H1 (cell line): ENCODE measurements around the gene ZNF286A. TPM values are rescaled to one million over a fixed set of nuclear protein-coding genes. Genes with fewer than 3 reads are reported as not detected.

ENCODE experiments used
- CTCF ChIA-PET: fragments of 300-600 bp; sonication (Branson Sonifier 250); formaldehyde crosslinking; loops from one replicate; lab custom pipeline; 2021; ENCODE audit not compliant: partially characterized antibody; lab: Charles Lee
- POLR2A ChIA-PET: fragments of 300-600 bp; sonication (Branson Sonifier 250); formaldehyde crosslinking; loops from one replicate; lab custom pipeline; 2021; ENCODE audit warnings: inconsistent platforms; ENCODE audit not compliant: partially characterized antibody; lab: Charles Lee
- DNase-seq, 2 experiments: peaks; one replicate each; pipeline versions ENCODE4 v3.0.0 to v3.0.0-alpha.2; 2010 to 2022; ENCODE audit warnings: low spot score in 2 of 2, low read depth in 1 of 2, mixed read lengths in 1 of 2
- FAIRE-seq: peaks from 2 replicates; lab custom pipeline; 2011; peaks lifted over from hg19 to GRCh38; lab: Jason Lieb, UNC
- H2AFZ ChIP-seq: 2 replicates; pipeline ENCODE4 v1.8.1; 2012; ENCODE audit warnings: low read length, inconsistent platforms
- H2AK5ac ChIP-seq: 2 replicates; pipeline ENCODE4 v1.6.1; 2013; ENCODE audit warnings: low read depth, low read length
- H2BK120ac ChIP-seq: replicated peaks from 2 replicates; pipeline ENCODE3; 2013; ENCODE audit warnings: low read depth, low read length, inconsistent platforms
- H2BK12ac ChIP-seq: 2 replicates; pipeline ENCODE4 v1.6.1; 2013; ENCODE audit warnings: low read depth, low read length
- H2BK15ac ChIP-seq: 2 replicates; pipeline ENCODE4 v1.6.1; 2013; ENCODE audit warnings: low read length
- H2BK20ac ChIP-seq: 2 replicates; pipeline ENCODE4 v1.6.1; 2013; ENCODE audit warnings: low read length
- H2BK5ac ChIP-seq: 2 replicates; pipeline ENCODE4 v1.6.1; 2013; ENCODE audit warnings: low read depth, low read length
- H3K14ac ChIP-seq: 2 replicates; pipeline ENCODE4 v1.6.1; 2013; ENCODE audit warnings: inconsistent platforms; ENCODE audit not compliant: insufficient read length
- H3K18ac ChIP-seq: 2 replicates; pipeline ENCODE4 v1.6.1; 2013; ENCODE audit warnings: low read length; ENCODE audit errors: extremely low read depth
- H3K23ac ChIP-seq: 2 replicates; pipeline ENCODE4 v1.6.1; 2013; ENCODE audit warnings: inconsistent platforms; ENCODE audit not compliant: insufficient read length
- H3K23me2 ChIP-seq: 2 replicates; pipeline ENCODE4 v1.6.1; 2013; ENCODE audit warnings: low read depth, low read length
- H3K27ac ChIP-seq: 2 replicates; pipeline ENCODE4 v1.6.1; 2011; ENCODE audit warnings: low read depth, low read length, inconsistent platforms
- H3K27me3 ChIP-seq, 4 experiments: replicated peaks in 1 of 4; 1 replicate in 1 of 4; 2 replicates in 3 of 4; pipeline versions ENCODE4 v1.6.1 to v1.8.1; 2011 to 2013; ENCODE audit warnings: low read length in 3 of 4, mild to moderate bottlenecking in 3 of 4, inconsistent platforms in 2 of 4, mixed read lengths in 2 of 4, moderate library complexity in 1 of 4; ENCODE audit not compliant: control insufficient read depth in 3 of 4, insufficient read depth in 3 of 4; ENCODE audit errors: extremely low read depth in 1 of 4
- H3K36me3 ChIP-seq, 4 experiments: 2 replicates each; pipeline versions ENCODE4 v1.6.1 to v1.8.1; 2011 to 2013; ENCODE audit warnings: mild to moderate bottlenecking in 4 of 4, low read length in 3 of 4, moderate library complexity in 2 of 4, control low read depth in 1 of 4, inconsistent platforms in 1 of 4; ENCODE audit not compliant: insufficient read depth in 4 of 4, control insufficient read depth in 2 of 4
- H3K4ac ChIP-seq: replicated peaks from 2 replicates; pipeline ENCODE3; 2013; ENCODE audit warnings: low read length, low read depth, mixed read lengths, inconsistent platforms; ENCODE audit not compliant: insufficient read length
- H3K4me1 ChIP-seq, 4 experiments: replicated peaks in 1 of 4; 1 replicate in 1 of 4; 2 replicates in 3 of 4; pipeline versions ENCODE4 v1.6.1 to v1.8.1; 2011 to 2013; ENCODE audit warnings: low read length in 3 of 4, inconsistent platforms in 2 of 4, mixed read lengths in 1 of 4; ENCODE audit not compliant: insufficient read depth in 4 of 4, control insufficient read depth in 3 of 4
- H3K4me2 ChIP-seq, 2 experiments: 2 replicates each; pipeline versions ENCODE4 v1.6.1 to v1.8.1; 2011 to 2013; ENCODE audit warnings: low read depth in 2 of 2, low read length in 2 of 2, control low read depth in 1 of 2, inconsistent platforms in 1 of 2, mild to moderate bottlenecking in 1 of 2; ENCODE audit not compliant: insufficient read depth in 1 of 2
- H3K4me3 ChIP-seq, 4 experiments: fragments of 200-600, 300-600 bp in 1 of 4; sonication (generic), shearing (Covaris generic), sonication (Bioruptor Twin) in 1 of 4; 2 replicates each; pipeline versions ENCODE4 v1.5.1 to v1.8.1; 2011 to 2016; ENCODE audit warnings: low read length in 4 of 4, low read depth in 3 of 4, control low read depth in 2 of 4, inconsistent platforms in 2 of 4, mild to moderate bottlenecking in 2 of 4, mixed read lengths in 1 of 4, moderate library complexity in 1 of 4; ENCODE audit not compliant: insufficient read depth in 2 of 4; ENCODE audit errors: extremely low read depth in 1 of 4
- H3K56ac ChIP-seq: replicated peaks from 2 replicates; pipeline ENCODE3; 2013; ENCODE audit warnings: low read depth, mild to moderate bottlenecking, mixed read lengths, low read length, inconsistent platforms; ENCODE audit not compliant: insufficient read length
- H3K79me1 ChIP-seq: 2 replicates; pipeline ENCODE4 v1.6.1; 2013; ENCODE audit warnings: low read depth, low read length, control low read depth
- H3K79me2 ChIP-seq, 2 experiments: 2 replicates each; pipeline versions ENCODE4 v1.6.1 to v1.8.1; 2012 to 2013; ENCODE audit warnings: low read length in 2 of 2, mild to moderate bottlenecking in 2 of 2, inconsistent platforms in 1 of 2; ENCODE audit not compliant: insufficient read depth in 2 of 2, control insufficient read depth in 1 of 2
- H3K9ac ChIP-seq, 4 experiments: replicated peaks in 1 of 4; 1 replicate in 1 of 4; 2 replicates in 3 of 4; pipeline versions ENCODE4 v1.6.1 to v1.8.1; 2011 to 2013; ENCODE audit warnings: low read depth in 3 of 4, low read length in 3 of 4, control low read depth in 2 of 4, mild to moderate bottlenecking in 2 of 4, moderate library complexity in 2 of 4, inconsistent platforms in 1 of 4; ENCODE audit errors: extremely low read depth in 1 of 4
- H3K9me3 ChIP-seq, 2 experiments: 2 replicates each; pipeline versions ENCODE4 v1.6.1 to v1.8.1; 2012 to 2013; ENCODE audit warnings: mild to moderate bottlenecking in 2 of 2, moderate library complexity in 2 of 2, control low read depth in 1 of 2, inconsistent platforms in 1 of 2, low read depth in 1 of 2, low read length in 1 of 2, mixed read lengths in 1 of 2; ENCODE audit not compliant: insufficient read depth in 2 of 2
- H4K20me1 ChIP-seq, 2 experiments: replicated peaks in 1 of 2; 2 replicates each; pipeline versions ENCODE3 to v1.8.1; 2011 to 2013; ENCODE audit warnings: inconsistent platforms in 2 of 2, low read length in 2 of 2, mild to moderate bottlenecking in 1 of 2; ENCODE audit not compliant: insufficient read depth in 2 of 2, control insufficient read depth in 1 of 2
- H4K5ac ChIP-seq: 2 replicates; pipeline ENCODE4 v1.6.1; 2013; ENCODE audit warnings: low read length, low read depth, mixed read lengths, inconsistent platforms; ENCODE audit not compliant: insufficient read length
- H4K8ac ChIP-seq: 2 replicates; pipeline ENCODE4 v1.8.0; 2013; ENCODE audit warnings: mild to moderate bottlenecking, moderate library complexity, low read length, inconsistent platforms; ENCODE audit not compliant: insufficient read depth; ENCODE audit errors: extremely low read depth
- H4K91ac ChIP-seq: replicated peaks from 2 replicates; pipeline ENCODE3; 2013; ENCODE audit warnings: low read length, mixed read lengths, inconsistent platforms; ENCODE audit not compliant: insufficient read length
- ASH2L ChIP-seq: fragments of 200-600, 300-600 bp; sonication (generic); IDR thresholded peaks from one replicate; pipeline ENCODE4 v1.7.1; 2017; ENCODE audit warnings: low read length
- CBX8 ChIP-seq: fragments of 300-800, 300-1000 bp; sonication (generic); IDR thresholded peaks from 2 replicates; pipeline ENCODE4 v1.7.1; 2016; ENCODE audit warnings: low read depth, low read length, borderline replicate concordance
- CHD1 ChIP-seq: IDR thresholded peaks from 2 replicates; pipeline ENCODE4 v1.6.1; 2012; ENCODE audit warnings: low read depth, low read length, improper control_type of control experiment
- HDAC2 ChIP-seq, 2 experiments: fragments of 300-600 bp in 1 of 2; sonication (generic) in 1 of 2; IDR thresholded peaks; 2 replicates each; pipeline ENCODE4 v1.6.1; 2011 to 2012; ENCODE audit warnings: low read depth in 2 of 2, low read length in 2 of 2, mild to moderate bottlenecking in 2 of 2, moderate library complexity in 2 of 2, borderline replicate concordance in 1 of 2, inconsistent platforms in 1 of 2
- NRF1 ChIP-seq: IDR thresholded peaks from 2 replicates; pipeline ENCODE4 v1.6.1; 2011; ENCODE audit warnings: mild to moderate bottlenecking, low read depth, low read length, improper control_type of control experiment
- RBBP5 ChIP-seq: IDR thresholded peaks from 2 replicates; pipeline ENCODE4 v1.7.1; 2012; ENCODE audit warnings: low read depth, mild to moderate bottlenecking, inconsistent platforms, low read length, moderate library complexity, borderline replicate concordance
- RXRA ChIP-seq: IDR thresholded peaks from 2 replicates; pipeline ENCODE4 v1.6.1; 2011; ENCODE audit warnings: low read depth, mild to moderate bottlenecking, low read length, moderate library complexity; ENCODE audit not compliant: insufficient read depth
- SIRT6 ChIP-seq: IDR thresholded peaks from one replicate; pipeline ENCODE4 v1.7.1; 2012; ENCODE audit warnings: low read length, inconsistent platforms
- SP1 ChIP-seq: IDR thresholded peaks from 2 replicates; pipeline ENCODE4 v1.6.1; 2011; ENCODE audit warnings: low read depth, low read length
- SP4 ChIP-seq: IDR thresholded peaks from 2 replicates; pipeline ENCODE4 v1.6.1; 2012; ENCODE audit warnings: low read length, inconsistent platforms
- SUZ12 ChIP-seq: fragments of 200-600 bp; sonication (generic); IDR thresholded peaks from 2 replicates; pipeline ENCODE4 v1.6.1; 2012; ENCODE audit warnings: mild to moderate bottlenecking, inconsistent platforms, low read length, moderate library complexity, mixed read lengths
- TAF7 ChIP-seq: optimal IDR thresholded peaks from 2 replicates; pipeline ENCODE3; 2011; ENCODE audit warnings: low read depth, mild to moderate bottlenecking, inconsistent platforms, low read length, moderate library complexity, borderline replicate concordance
- TBP ChIP-seq: IDR thresholded peaks from 2 replicates; pipeline ENCODE4 v1.6.1; 2011; ENCODE audit warnings: low read depth, low read length, improper control_type of control experiment
- ZNF274 ChIP-seq: IDR thresholded peaks from 2 replicates; pipeline ENCODE4 v1.7.0; 2012; ENCODE audit warnings: low read length, borderline replicate concordance; ENCODE audit errors: extremely low read depth
- WGBS, 2 experiments: shearing (Covaris generic) in 1 of 2; methylation state at CpG; one replicate each; pipeline versions ENCODE4 v1.1.6 to v1.1.7; 2013 to 2015; ENCODE audit warnings: low lambda C conversion rate in 2 of 2, mixed read lengths in 2 of 2, inconsistent platforms in 1 of 2, low coverage in 1 of 2, missing lambda C conversion rate in 1 of 2; ENCODE audit not compliant: insufficient replicate concordance in 2 of 2, insufficient coverage in 1 of 2, insufficient read length in 1 of 2; ENCODE audit errors: extremely low coverage in 1 of 2, missing lambda C conversion rate in 1 of 2; 5-methylcytosine and 5-hydroxymethylcytosine counted together
- polyA plus RNA-seq, 7 experiments: library from polyadenylated mRNA; depleted of rRNA in 3 of 7; stranded (reverse) in 5 of 7; unstranded in 2 of 7; fragments of >200 nt in 5 of 7; fragments of 200-250 nt in 2 of 7; gene quantifications; 1 replicate in 5 of 7; 2 replicates in 1 of 7; 4 replicates in 1 of 7; pipeline versions ENCODE4 v1.2.1 to v1.2.3, GENCODE V29; 2011 to 2013; ENCODE audit warnings: missing spikeins in 2 of 7, mixed read lengths in 2 of 7
- total RNA-seq: library from RNA; stranded (reverse); fragmentation: NEBNext Ultra II Directional; extraction: Animal tissue kit (Norgen Biotek cat#: 25700); gene quantifications from 2 replicates; pipeline ENCODE4 v1.2.1, GENCODE V29; 2021
- TF ChIP-seq, protein P1 (sequence below): IDR thresholded peaks from 2 replicates; pipeline ENCODE4 v1.6.1; 2012; ENCODE audit warnings: inconsistent platforms

The ZNF286A gene
- total and polyA plus RNA-seq, 2 of the 8 experiments (the other 6 are each of a cell fraction or from before 2014, with no cell fraction given), result 18.2 to 100.0 TPM

GRCh38 chr17:15660077-15660476 is 39.5 kb upstream of the ZNF286A start:
- Histone ChIP-seq H3K36me3 (peaks cover 0 to 13% (median 8%) of the 10 kb centered on the region in 4 experiments; a peak in 5 of 8 replicates), H2AK5ac (no peak overlapping the region), H4K20me1 (no peaks in the 10 kb centered on the region), H2AFZ (no peak overlapping the region), H2BK120ac (no peak overlapping the region), H3K14ac (no peak overlapping the region), H3K79me2 (no peaks in the 10 kb centered on the region), H3K56ac (no peak overlapping the region), H3K27me3 (no peaks in the 10 kb centered on the region), H3K9me3 (no peaks in the 10 kb centered on the region), H3K4me3 (no peak overlapping the region), H3K23ac (no peak overlapping the region), H3K18ac (no peak overlapping the region), H3K23me2 (no peaks in the 10 kb centered on the region), H2BK5ac (no peak overlapping the region), H3K4me1 (peaks cover 0 to 2% (median 0%) of the 10 kb centered on the region in 4 experiments; a peak in 1 of 7 replicates), H4K5ac (no peak overlapping the region), H2BK12ac (no peak overlapping the region), H3K9ac (no peak overlapping the region), H4K8ac (no peak overlapping the region), H3K27ac (no peak overlapping the region), H3K4ac (no peak overlapping the region), H3K4me2 (no peak overlapping the region), H4K91ac (no peak overlapping the region), H2BK15ac (no peak overlapping the region), H3K79me1 (no peaks in the 10 kb centered on the region), H2BK20ac (no peak overlapping the region)
- ChIA-PET CTCF (interaction anchor here (2.2 kb wide), 1 partner anchor 9 kb away, joined by 8 read pairs; no protein-coding TSS in a partner anchor), POLR2A (no interaction called here)
- FAIRE-seq (no peak), DNase-seq (no peak)
- 88% methylated on average over 3 of the region's 3 CpGs; no CpG with 5 or more reads in 1 of the 2 experiments for WGBS, 2 experiments
- no peak for TF ChIP-seq ASH2L
- TF ChIP-seq CBX8, result no peak
- TF ChIP-seq, protein P1, sequence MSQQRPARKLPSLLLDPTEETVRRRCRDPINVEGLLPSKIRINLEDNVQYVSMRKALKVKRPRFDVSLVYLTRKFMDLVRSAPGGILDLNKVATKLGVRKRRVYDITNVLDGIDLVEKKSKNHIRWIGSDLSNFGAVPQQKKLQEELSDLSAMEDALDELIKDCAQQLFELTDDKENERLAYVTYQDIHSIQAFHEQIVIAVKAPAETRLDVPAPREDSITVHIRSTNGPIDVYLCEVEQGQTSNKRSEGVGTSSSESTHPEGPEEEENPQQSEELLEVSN, result no peak
- no peak for TF ChIP-seq HDAC2 (IDR thresholded peaks at IDR 0.05; ENCODE audit: borderline replicate concordance in 1 of 2, low read depth in 2 of 2, low read length in 2 of 2)
- TF ChIP-seq RXRA, result no peak
- TF ChIP-seq SP4, result no peak
- TF ChIP-seq SUZ12, result no peak
- TF ChIP-seq RBBP5, result no peak
- no peak for TF ChIP-seq ZNF274
- TF ChIP-seq SIRT6, result no peak
- TF ChIP-seq SP1, result no peak
- TF ChIP-seq CHD1, result no peak
- TF ChIP-seq TBP, result no peak
- no peak for TF ChIP-seq TAF7
- TF ChIP-seq NRF1, result no peak
